Retinal pigment epithelial cell (primary cell): ENCODE data around the gene IPO9.

Experiments
- DNase-seq: peaks from one replicate; pipeline ENCODE4 v3.0.0-alpha.2; 2010; ENCODE audit warnings: low read depth
- H3K4me3 ChIP-seq: 2 replicates; pipeline ENCODE4 v1.5.1; 2011; ENCODE audit warnings: mild to moderate bottlenecking, low read length, control low read depth, moderate library complexity
- TF ChIP-seq, protein P1 (sequence below): conservative IDR thresholded peaks from 2 replicates; pipeline ENCODE4 v1.5.1; 2011; ENCODE audit warnings: low read depth, low read length, control low read depth, inconsistent platforms

The IPO9 gene

DNA sequence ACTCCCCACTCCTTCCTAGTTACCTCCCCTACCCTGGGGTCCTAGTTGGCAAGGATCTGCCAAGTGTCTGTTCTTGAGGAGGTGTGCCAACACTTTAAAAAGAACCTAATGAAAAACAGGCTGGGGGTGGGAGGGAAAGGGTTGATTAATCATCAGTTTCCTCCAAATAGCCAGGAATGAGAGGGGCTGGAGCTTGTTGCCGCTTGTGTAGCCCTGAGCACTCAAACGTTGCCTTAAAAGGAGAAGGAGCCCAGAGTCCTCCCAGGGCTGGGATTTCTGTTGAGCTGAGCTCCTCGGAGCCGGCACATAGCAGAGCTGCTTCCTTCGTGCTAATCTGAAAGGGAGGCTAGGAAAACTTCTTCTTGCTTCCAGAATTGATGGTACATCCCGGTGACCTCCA, 75.6 kb downstream of the IPO9 start:
- TF ChIP-seq, protein P1, sequence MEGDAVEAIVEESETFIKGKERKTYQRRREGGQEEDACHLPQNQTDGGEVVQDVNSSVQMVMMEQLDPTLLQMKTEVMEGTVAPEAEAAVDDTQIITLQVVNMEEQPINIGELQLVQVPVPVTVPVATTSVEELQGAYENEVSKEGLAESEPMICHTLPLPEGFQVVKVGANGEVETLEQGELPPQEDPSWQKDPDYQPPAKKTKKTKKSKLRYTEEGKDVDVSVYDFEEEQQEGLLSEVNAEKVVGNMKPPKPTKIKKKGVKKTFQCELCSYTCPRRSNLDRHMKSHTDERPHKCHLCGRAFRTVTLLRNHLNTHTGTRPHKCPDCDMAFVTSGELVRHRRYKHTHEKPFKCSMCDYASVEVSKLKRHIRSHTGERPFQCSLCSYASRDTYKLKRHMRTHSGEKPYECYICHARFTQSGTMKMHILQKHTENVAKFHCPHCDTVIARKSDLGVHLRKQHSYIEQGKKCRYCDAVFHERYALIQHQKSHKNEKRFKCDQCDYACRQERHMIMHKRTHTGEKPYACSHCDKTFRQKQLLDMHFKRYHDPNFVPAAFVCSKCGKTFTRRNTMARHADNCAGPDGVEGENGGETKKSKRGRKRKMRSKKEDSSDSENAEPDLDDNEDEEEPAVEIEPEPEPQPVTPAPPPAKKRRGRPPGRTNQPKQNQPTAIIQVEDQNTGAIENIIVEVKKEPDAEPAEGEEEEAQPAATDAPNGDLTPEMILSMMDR, result no peak
- peak; percentile 73 for DNase-seq
- no peak overlapping the region for H3K4me3 ChIP-seq

DNA sequence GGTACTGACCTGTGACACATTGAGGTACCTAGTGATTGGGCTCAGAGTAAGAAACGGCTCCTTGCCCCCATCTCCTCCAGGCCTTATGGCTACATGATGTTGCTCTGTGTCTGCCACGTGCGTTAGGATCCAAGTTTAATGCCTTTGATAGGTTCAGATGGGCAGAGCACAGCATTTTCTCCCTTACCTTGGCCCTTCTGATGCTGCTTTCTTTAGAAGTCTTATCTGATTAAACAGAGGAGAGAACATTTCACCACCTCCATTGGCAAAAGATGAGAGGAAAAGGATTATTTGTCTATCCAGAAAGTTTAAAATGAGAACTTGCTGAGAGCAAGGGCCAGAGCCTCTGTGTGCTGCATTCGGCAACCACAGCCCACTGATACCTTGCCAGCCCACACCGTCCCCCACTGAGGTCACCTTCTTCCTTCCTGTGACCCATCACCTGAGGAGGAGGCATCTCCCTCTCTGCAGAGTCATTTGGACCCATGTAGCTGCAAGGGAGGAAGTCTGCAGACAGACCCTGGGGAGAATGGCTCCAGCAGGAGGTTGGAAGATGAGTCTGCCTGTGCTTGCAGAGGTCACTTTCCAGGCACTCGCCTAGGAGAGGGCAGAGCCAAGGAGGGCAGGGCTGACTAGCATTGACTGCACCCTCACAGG, 76.4 kb downstream of the IPO9 start:
- no peak overlapping the region for H3K4me3 ChIP-seq
- TF ChIP-seq, protein P1, result no peak
- no peak for DNase-seq

DNA sequence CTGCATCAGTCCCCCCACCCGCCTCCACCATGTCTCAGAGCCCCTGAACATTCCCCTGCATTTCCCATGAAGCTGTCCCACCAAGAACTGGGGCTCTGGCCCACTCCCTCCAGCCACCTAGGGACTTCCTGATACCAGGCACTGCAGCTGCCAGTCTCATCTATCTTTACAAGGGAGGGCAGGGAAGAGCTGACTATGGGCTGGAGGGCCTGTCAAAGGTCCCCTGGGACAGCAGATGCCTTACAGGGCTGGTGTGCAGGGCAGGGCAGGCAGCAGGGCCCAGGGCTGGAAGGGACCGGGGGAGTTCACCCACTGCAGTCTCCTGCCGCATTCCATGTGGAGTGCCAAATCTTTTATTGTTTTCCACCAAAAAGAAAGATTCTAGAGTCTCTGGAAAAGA, 77.4 kb downstream of the IPO9 start:
- TF ChIP-seq, protein P1, result no peak
- DNase-seq, result no peak
- no peak overlapping the region for H3K4me3 ChIP-seq

DNA sequence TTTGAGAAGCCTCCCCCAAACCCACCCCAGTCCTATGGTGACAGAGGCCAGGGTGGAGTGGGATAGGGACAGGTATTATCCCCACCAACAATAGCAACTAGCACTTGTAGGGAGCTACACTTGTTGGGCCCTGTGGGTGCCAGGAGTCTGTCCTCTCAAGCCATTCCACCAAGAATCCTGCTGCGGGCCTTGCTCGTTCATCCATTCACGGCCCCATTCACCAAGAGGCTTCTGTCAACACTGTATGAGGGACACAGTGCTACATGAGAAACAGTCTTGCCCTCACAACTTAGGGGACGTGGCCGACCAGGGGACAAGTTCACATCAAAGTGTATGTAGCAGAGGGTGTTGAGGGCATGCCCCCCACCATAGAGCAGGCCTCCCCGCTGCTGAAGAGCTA, 78.7 kb downstream of the IPO9 start:
- TF ChIP-seq, protein P1, result no peak
- no peak for DNase-seq
- H3K4me3 ChIP-seq, result no peak overlapping the region

DNA sequence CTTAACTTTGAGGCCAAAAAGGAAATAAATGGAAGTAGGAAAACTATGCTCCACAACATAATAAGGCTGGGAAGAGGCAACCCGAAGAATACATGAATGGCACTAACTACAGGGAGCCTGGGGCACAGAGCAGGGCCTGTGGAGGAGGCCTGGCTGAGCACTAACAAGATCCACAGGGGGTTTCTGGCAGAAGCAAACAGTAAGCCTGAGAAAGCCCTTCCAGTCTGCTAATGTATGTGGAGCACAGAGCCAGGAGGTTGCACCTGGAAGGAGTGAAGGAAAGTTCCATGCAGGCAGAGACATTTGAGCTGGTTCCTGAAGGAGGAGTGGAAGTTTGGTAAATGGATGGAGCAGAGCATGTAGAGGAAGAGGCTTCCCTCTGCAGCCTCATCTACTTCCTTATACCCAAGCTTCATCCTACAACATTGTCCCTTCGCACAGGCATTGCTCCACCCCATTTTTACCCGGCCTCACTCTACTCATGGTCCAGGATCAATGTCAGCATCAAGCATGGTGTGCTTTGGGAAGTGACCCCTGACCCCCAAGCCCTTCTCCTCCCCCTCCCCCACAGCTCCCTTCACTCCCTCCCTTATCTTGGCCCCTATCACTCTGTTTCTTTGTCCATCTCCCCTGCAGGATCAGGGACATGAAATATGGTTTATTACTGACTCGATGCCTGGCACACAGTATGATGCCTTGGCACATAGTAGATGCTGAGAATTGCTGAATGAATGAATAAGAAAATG, 83.0 kb downstream of the IPO9 start:
- no peak for DNase-seq
- TF ChIP-seq, protein P1, result no peak
- H3K4me3 ChIP-seq, result no peak overlapping the region

DNA sequence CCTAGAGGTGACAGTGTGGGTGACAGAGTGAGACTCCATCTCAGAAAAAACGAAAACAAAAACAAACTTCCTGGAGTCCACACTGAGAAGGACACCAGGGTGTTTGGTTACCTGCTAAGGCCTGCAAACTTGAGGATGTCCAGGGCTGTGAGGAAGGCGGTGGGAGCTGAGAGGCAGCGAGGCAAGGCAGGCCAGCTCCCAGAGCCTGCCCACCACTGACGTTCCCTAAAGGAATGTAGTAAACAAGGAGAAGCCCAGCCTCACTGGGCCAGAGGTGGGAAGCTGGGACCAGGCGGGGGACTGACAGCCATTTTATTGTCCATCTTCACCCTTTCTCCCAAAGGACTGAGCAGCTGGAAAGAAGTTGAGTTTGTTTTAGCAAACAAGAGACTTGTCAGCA, 83.9 kb downstream of the IPO9 start:
- TF ChIP-seq, protein P1, result no peak
- H3K4me3 ChIP-seq, result no peak overlapping the region
- no peak for DNase-seq
